ENCODE results near the gene RNF168. TPM values are rescaled to one million over a fixed set of nuclear protein-coding genes. Genes with fewer than 3 reads are reported as not detected.
"Not testable (repeated sequence)": the region's sequence is repeated elsewhere in the genome, so short reads cannot be mapped to it uniquely, and the experiment has no call there.

The RNF168 gene
- total and polyA plus RNA-seq, 7 donors: 3.6 to 22.1 (median 11.6) TPM

GRCh38 chr3:196432137-196432879 is 71.3 kb downstream of the RNF168 start, which contains the start of gene UBXN7:
Gene UBXN7, minus strand, starts transcription at chr3:196432427. Its CDS starts 28 bp downstream, at chr3:196432399.
- peak within 1 kb of the TSS; percentile 93 for H3K4me3 ChIP-seq
- intact Hi-C loops (cut with DNase I): no loop called here
- DNase-seq (peak; percentile 95 to 98), ATAC-seq (peak; percentile 98 to 99 (median 98))
- TF ChIP-seq CTCF (IDR thresholded peaks at IDR 0.05): no peak
- peak within 1 kb of the TSS; percentile 94 for H3K27ac ChIP-seq
- peaks cover 11% of the 10 kb centered on the region for H3K4me1 ChIP-seq
- no peaks in the 10 kb centered on the region for H3K27me3 ChIP-seq (ENCODE audit: insufficient read depth in 3 of 3, low read length in 2 of 3)
- 0% methylated on average over 46 to 67 of the region's 67 CpGs for WGBS, 3 donors
- no peaks in the 10 kb centered on the region for H3K9me3 ChIP-seq
- no peaks in the 10 kb centered on the region for H3K36me3 ChIP-seq (ENCODE audit: insufficient read depth in 1 of 2, low read depth in 1 of 2)

GRCh38 chr3:196431181-196432136 is 72.1 kb downstream of the RNF168 start:
- peaks cover 0 to 3% of the 10 kb centered on the region in 2 donors for H3K36me3 ChIP-seq (ENCODE audit: insufficient read depth in 1 of 2, low read depth in 1 of 2)
- ATAC-seq (peak; percentile 28 to 57 (median 42)), DNase-seq (peak; percentile 45 to 59)
- H3K4me1 ChIP-seq: peaks cover 11% of the 10 kb centered on the region
- no peak for TF ChIP-seq CTCF (IDR thresholded peaks at IDR 0.05)
- H3K9me3 ChIP-seq: no peaks in the 10 kb centered on the region
- intact Hi-C loops (cut with DNase I): loop anchor here in 1 of 2 donors (2.0 kb wide), 1 partner anchor 71 kb away; the partner anchor contains the start of gene RNF168
- no peaks in the 10 kb centered on the region for H3K27me3 ChIP-seq (ENCODE audit: insufficient read depth in 3 of 3, low read length in 2 of 3)
- 0 to 1% (median 1%) methylated on average over 30 to 50 of the region's 50 CpGs for WGBS, 3 donors
- peak overlapping the region; percentile 93 for H3K4me3 ChIP-seq
- H3K27ac ChIP-seq: peak overlapping the region; percentile 94

- Histone ChIP-seq H3K4me3 (no peak overlapping the region), H3K27me3 (ENCODE audit: insufficient read depth in 3 of 3, low read length in 2 of 3) (no peaks in the 10 kb centered on the region), H3K4me1 (peaks cover 18% of the 10 kb centered on the region), H3K36me3 (ENCODE audit: insufficient read depth in 1 of 2, low read depth in 1 of 2) (peaks cover 0 to 9% of the 10 kb centered on the region in 2 donors), H3K9me3 (no peaks in the 10 kb centered on the region), H3K27ac (no peak overlapping the region)
- no peak for DNase-seq
- 84 to 87% (median 86%) methylated on average over 6 of the region's 6 CpGs for WGBS, 3 donors
- no peak for ATAC-seq
- intact Hi-C loops (cut with DNase I): no loop called here
- TF ChIP-seq CTCF (IDR thresholded peaks at IDR 0.05): no peak
Observed at GRCh38 chr3:196428041-196428440, 75.5 kb downstream of the RNF168 start.

- H3K36me3 ChIP-seq (ENCODE audit: insufficient read depth in 1 of 2, low read depth in 1 of 2); intact Hi-C loops (cut with DNase I); H3K27ac ChIP-seq; H3K9me3 ChIP-seq; ATAC-seq; H3K4me3 ChIP-seq; DNase-seq; H3K27me3 ChIP-seq (ENCODE audit: insufficient read depth in 3 of 3, low read length in 2 of 3): not testable (repeated sequence)
- peaks cover 26% of the 10 kb centered on the region for H3K4me1 ChIP-seq
- 86 to 91% (median 91%) methylated on average over 6 of the region's 6 CpGs for WGBS, 3 donors
Observed at GRCh38 chr3:196424421-196424820, 79.1 kb downstream of the RNF168 start.
